ENCODE results near the gene ARPC2. TPM values are rescaled to one million over a fixed set of nuclear protein-coding genes. Genes with fewer than 3 reads are reported as not detected.

The ARPC2 gene
- polyA plus RNA-seq, 3 donors, result 235 to 239 (median 237) TPM

Other genes starting within 250 kb of the ARPC2 start
- 10 to 100 TPM; 56.6 to 75.9 (median 67.8) TPM for gene TNS1, start 214.2 kb upstream of the ARPC2 start, polyA plus RNA-seq (ENCODE audit: insufficient read length in 3 of 3)
- gene RUFY4, start 147.9 kb upstream of the ARPC2 start, polyA plus RNA-seq (ENCODE audit: insufficient read length in 3 of 3), result under 1 TPM; 0.08 to 0.43 (median 0.36) TPM
- gene CXCR2, start 91.2 kb upstream of the ARPC2 start, polyA plus RNA-seq (ENCODE audit: insufficient read length in 3 of 3), result under 1 TPM; 0.14 to 0.74 (median 0.36) TPM
- gene CXCR1, start 50.2 kb upstream of the ARPC2 start, polyA plus RNA-seq (ENCODE audit: insufficient read length in 3 of 3), result under 1 TPM in 1 of 3 donors, not detected in 2; 0.07 TPM
- 1 to 10 TPM; 1.8 to 2.7 (median 2.2) TPM for gene GPBAR1, start 43.8 kb downstream of the ARPC2 start, polyA plus RNA-seq (ENCODE audit: insufficient read length in 3 of 3)
- 100 to 1,000 TPM; 137 to 150 (median 144) TPM for gene AAMP, start 52.9 kb downstream of the ARPC2 start, polyA plus RNA-seq (ENCODE audit: insufficient read length in 3 of 3)
- gene PNKD, start 53.3 kb downstream of the ARPC2 start, polyA plus RNA-seq (ENCODE audit: insufficient read length in 3 of 3), result 100 to 1,000 TPM; 115 to 131 (median 115) TPM
- 10 to 100 TPM; 86.5 to 96.9 (median 90.6) TPM for gene TMBIM1, start 75.3 kb downstream of the ARPC2 start, polyA plus RNA-seq (ENCODE audit: insufficient read length in 3 of 3)
- gene CATIP, start 139.7 kb downstream of the ARPC2 start, polyA plus RNA-seq (ENCODE audit: insufficient read length in 3 of 3), result 1 to 10 TPM; 5.6 to 7.6 (median 6.2) TPM
- gene SLC11A1, start 165.1 kb downstream of the ARPC2 start, polyA plus RNA-seq (ENCODE audit: insufficient read length in 3 of 3), result 1 to 10 TPM in 1 of 3 donors, under 1 TPM in 2; 0.87 to 1.6 (median 0.99) TPM
- 100 to 1,000 TPM; 155 to 174 (median 165) TPM for gene CTDSP1, start 182.7 kb downstream of the ARPC2 start, polyA plus RNA-seq (ENCODE audit: insufficient read length in 3 of 3)
- gene VIL1, start 201.9 kb downstream of the ARPC2 start, polyA plus RNA-seq (ENCODE audit: insufficient read length in 3 of 3), result 10 to 100 TPM; 22.8 to 40.0 (median 32.8) TPM

Measured in renal pelvis (tissue), 3 donors.